HepG2 (cell line): Measurements from ENCODE around the gene PDE4D.

Experiments
- NFIC ChIP-seq: IDR thresholded peaks from 2 replicates; pipeline ENCODE4 v1.6.1; 2012; ENCODE audit warnings: mild to moderate bottlenecking, low read length, inconsistent platforms
- ZBTB33 ChIP-seq: sonication (generic); formaldehyde crosslinking; IDR thresholded peaks from 2 replicates; pipeline ENCODE4 v1.4.0; 2020; ENCODE audit warnings: missing genetic modification reagents
- ZBTB49 ChIP-seq: sonication (generic); formaldehyde crosslinking; IDR thresholded peaks from 2 replicates; pipeline ENCODE4 v1.4.0; 2020; ENCODE audit warnings: missing genetic modification reagents, borderline replicate concordance
- ZNF788 ChIP-seq: sonication (generic); formaldehyde crosslinking; IDR thresholded peaks from 2 replicates; pipeline ENCODE4 v1.5.0; 2020; ENCODE audit warnings: mild to moderate bottlenecking, missing genetic modification reagents, borderline replicate concordance

GRCh38 chr5:59575648-59576445 is 317.7 kb downstream of the PDE4D start:
- no peak for TF ChIP-seq NFIC
- TF ChIP-seq ZBTB33 (CRISPR knock-in tag), result no peak
- TF ChIP-seq ZBTB49, result no peak
- TF ChIP-seq ZNF788, result no peak
